PC-9 (cell line): ENCODE results near the gene ZBED1. TPM values are rescaled to one million over a fixed set of nuclear protein-coding genes. Genes with fewer than 3 reads are reported as not detected.

Experiments
- BruUV-seq: library from RNA; stranded (reverse); fragments of 400-500 nt; replicated peaks from 2 replicates; lab custom pipeline; 2021; lab: Mats Ljungman, UMichigan
- CTCF ChIA-PET: fragments of 300-600 bp; sonication (Branson Sonifier 250); formaldehyde crosslinking; loops from one replicate; lab custom pipeline; 2022; ENCODE audit warnings: antibody characterized with exemption; lab: Charles Lee
- POLR2A ChIA-PET: fragments of 300-600 bp; sonication (Branson Sonifier 250); formaldehyde crosslinking; loops from one replicate; lab custom pipeline; 2022; ENCODE audit warnings: antibody characterized with exemption; ENCODE audit not compliant: unreplicated experiment; lab: Charles Lee
- DNase-seq, 2 experiments: peaks; one replicate each; pipeline versions ENCODE4 v3.0.0 to v3.0.0-alpha.2; 2015 to 2022; ENCODE audit warnings: mixed read lengths in 1 of 2
- H2AFZ ChIP-seq: fragments of 200-600 bp; sonication (generic); 2 replicates; pipeline ENCODE4 v1.8.1; 2017; ENCODE audit warnings: antibody characterized with exemption
- H3F3A ChIP-seq: fragments of 200-600 bp; sonication (generic); 2 replicates; pipeline ENCODE4 v1.8.1; 2017; ENCODE audit warnings: antibody characterized with exemption, mild to moderate bottlenecking, low read depth; ENCODE audit not compliant: insufficient read depth
- H3K27ac ChIP-seq: fragments of 200-600 bp; sonication (generic); 2 replicates; pipeline ENCODE4 v1.6.1; 2016; ENCODE audit warnings: mixed run types
- H3K27me3 ChIP-seq: fragments of 200-600 bp; sonication (generic); 2 replicates; pipeline ENCODE4 v1.6.1; 2016; ENCODE audit warnings: low read depth, mixed run types; ENCODE audit not compliant: insufficient read depth
- H3K36me3 ChIP-seq: fragments of 200-600 bp; sonication (generic); 2 replicates; pipeline ENCODE4 v1.6.1; 2016; ENCODE audit warnings: low read depth, mixed run types
- H3K4me1 ChIP-seq: fragments of 200-600 bp; sonication (generic); replicated peaks from 2 replicates; pipeline ENCODE4 v1.6.1; 2016; ENCODE audit warnings: mixed run types; ENCODE audit not compliant: insufficient read depth
- H3K4me2 ChIP-seq: fragments of 200-600 bp; sonication (generic); 2 replicates; pipeline ENCODE4 v1.6.1; 2017; ENCODE audit warnings: mixed run types
- H3K4me3 ChIP-seq: fragments of 200-600 bp; sonication (generic); 2 replicates; pipeline ENCODE4 v1.6.1; 2016; ENCODE audit warnings: mixed run types
- H3K79me2 ChIP-seq: fragments of 200-600 bp; sonication (generic); 2 replicates; pipeline ENCODE4 v1.6.1; 2017; ENCODE audit warnings: low read depth, mixed run types
- H3K9me2 ChIP-seq: fragments of 200-600 bp; sonication (generic); 2 replicates; pipeline ENCODE4 v1.8.1; 2017; ENCODE audit warnings: mild to moderate bottlenecking; ENCODE audit not compliant: insufficient read depth
- H3K9me3 ChIP-seq: fragments of 200-600 bp; sonication (generic); 2 replicates; pipeline ENCODE4 v1.8.1; 2016; ENCODE audit warnings: low read depth; ENCODE audit not compliant: insufficient read depth
- H4K20me1 ChIP-seq: fragments of 200-600 bp; sonication (generic); 2 replicates; pipeline ENCODE4 v1.8.1; 2017; ENCODE audit not compliant: insufficient read depth
- EZH2 ChIP-seq: fragments of 200-600 bp; sonication (generic); IDR thresholded peaks from 2 replicates; pipeline ENCODE4 v1.8.0; 2017; ENCODE audit warnings: antibody characterized with exemption, low read depth
- intact Hi-C: fragments of 100-400 bp; cut with micrococcal nuclease; formaldehyde crosslinking; loops from one replicate; pipeline ENCODE4 v1.10.0; 2022; ENCODE audit not compliant: unreplicated experiment
- total RNA-seq: library from RNA; stranded (reverse); gene quantifications from 2 replicates; pipeline ENCODE4 v1.2.3, GENCODE V29; 2021
- TF ChIP-seq, protein P1 (sequence below): fragments of 200-600 bp; sonication (generic); conservative IDR thresholded peaks from 2 replicates; pipeline ENCODE4 v1.6.1; 2017; ENCODE audit warnings: mixed run types, antibody characterized with exemption, mild to moderate bottlenecking, moderate library complexity

ZBED1 gene
- total RNA-seq, 1 experiment from 2014 or later = 11.1 TPM

GRCh38 chrX:2502120-2502667 lies 1.4 kb upstream of the ZBED1 start:
- H3K4me2 ChIP-seq = peak overlapping the region; percentile 73
- peaks cover under 1% of the 10 kb centered on the region; the same call in 1 of the 2 replicates for H4K20me1 ChIP-seq
- H3K27me3 ChIP-seq = no peaks in the 10 kb centered on the region
- no peaks in the 10 kb centered on the region for H3K9me3 ChIP-seq
- peak overlapping the region; percentile 26; the same call in 1 of the 2 replicates for H3K4me3 ChIP-seq
- H3K27ac ChIP-seq = peak overlapping the region; percentile 50
- no peak for DNase-seq
- ChIA-PET POLR2A (no interaction called here), CTCF (no interaction called here)
- intact Hi-C loops = no loop called here
- H3K9me2 ChIP-seq = no peaks in the 10 kb centered on the region
- H3F3A ChIP-seq = peaks cover 10% of the 10 kb centered on the region; the same call in 1 of the 2 replicates
- H2AFZ ChIP-seq = peak overlapping the region; percentile 88
- no peak for TF ChIP-seq EZH2
- TF ChIP-seq, protein P1, sequence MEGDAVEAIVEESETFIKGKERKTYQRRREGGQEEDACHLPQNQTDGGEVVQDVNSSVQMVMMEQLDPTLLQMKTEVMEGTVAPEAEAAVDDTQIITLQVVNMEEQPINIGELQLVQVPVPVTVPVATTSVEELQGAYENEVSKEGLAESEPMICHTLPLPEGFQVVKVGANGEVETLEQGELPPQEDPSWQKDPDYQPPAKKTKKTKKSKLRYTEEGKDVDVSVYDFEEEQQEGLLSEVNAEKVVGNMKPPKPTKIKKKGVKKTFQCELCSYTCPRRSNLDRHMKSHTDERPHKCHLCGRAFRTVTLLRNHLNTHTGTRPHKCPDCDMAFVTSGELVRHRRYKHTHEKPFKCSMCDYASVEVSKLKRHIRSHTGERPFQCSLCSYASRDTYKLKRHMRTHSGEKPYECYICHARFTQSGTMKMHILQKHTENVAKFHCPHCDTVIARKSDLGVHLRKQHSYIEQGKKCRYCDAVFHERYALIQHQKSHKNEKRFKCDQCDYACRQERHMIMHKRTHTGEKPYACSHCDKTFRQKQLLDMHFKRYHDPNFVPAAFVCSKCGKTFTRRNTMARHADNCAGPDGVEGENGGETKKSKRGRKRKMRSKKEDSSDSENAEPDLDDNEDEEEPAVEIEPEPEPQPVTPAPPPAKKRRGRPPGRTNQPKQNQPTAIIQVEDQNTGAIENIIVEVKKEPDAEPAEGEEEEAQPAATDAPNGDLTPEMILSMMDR = no peak
- H3K79me2 ChIP-seq = peaks cover 19% of the 10 kb centered on the region
- no TSS peak for BruUV-seq
- no peaks in the 10 kb centered on the region for H3K36me3 ChIP-seq
- peaks cover 21% of the 10 kb centered on the region for H3K4me1 ChIP-seq

DNA sequence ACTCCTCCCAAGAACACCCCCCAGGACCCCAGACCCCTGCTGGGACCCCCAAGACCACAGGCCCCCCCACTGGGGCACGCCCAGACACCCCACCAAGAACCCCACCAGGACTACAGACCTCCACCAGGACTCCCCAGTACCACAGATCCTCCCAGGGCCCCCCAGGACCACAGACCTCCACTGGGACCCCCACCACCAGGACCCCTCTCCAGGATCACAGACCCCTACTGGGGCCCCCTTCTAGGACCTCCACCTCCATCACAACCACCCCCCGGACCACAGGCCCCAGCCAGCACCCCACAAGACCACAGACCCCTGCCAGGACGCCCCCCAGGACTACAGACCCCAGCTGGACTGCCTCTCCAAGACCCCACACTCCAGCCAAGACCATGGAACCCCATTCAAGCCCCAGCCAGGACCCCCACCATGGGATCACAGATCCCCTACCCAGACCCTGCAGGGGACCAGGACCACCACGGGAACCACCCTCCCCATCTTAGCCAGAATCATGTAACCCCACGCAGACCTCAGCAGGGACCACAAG lies 855 bp upstream of the ZBED1 start:
- no TSS peak for BruUV-seq
- no peak for TF ChIP-seq EZH2
- TF ChIP-seq, protein P1 = no peak
- Histone ChIP-seq H3K79me2 (peaks cover 19% of the 10 kb centered on the region), H3K4me3 (no peak overlapping the region), H3K4me2 (peak overlapping the region; percentile 73; the same call in 1 of the 2 replicates), H3K9me3 (no peaks in the 10 kb centered on the region), H3K4me1 (peaks cover 21% of the 10 kb centered on the region), H2AFZ (no peak overlapping the region), H3K36me3 (no peaks in the 10 kb centered on the region), H3K27ac (no peak overlapping the region), H3K9me2 (no peaks in the 10 kb centered on the region), H4K20me1 (peaks cover 3% of the 10 kb centered on the region; the same call in 1 of the 2 replicates), H3F3A (peaks cover 10% of the 10 kb centered on the region; the same call in 1 of the 2 replicates), H3K27me3 (no peaks in the 10 kb centered on the region)
- no peak for DNase-seq
- CTCF ChIA-PET = no interaction called here
- intact Hi-C loops = no loop called here
- POLR2A ChIA-PET = no interaction called here

- intact Hi-C loops = no loop called here
- H3K79me2 ChIP-seq = peaks cover 19% of the 10 kb centered on the region
- peaks cover 3% of the 10 kb centered on the region; the same call in 1 of the 2 replicates for H4K20me1 ChIP-seq
- H3K27ac ChIP-seq = no peak overlapping the region
- ChIA-PET POLR2A (no interaction called here), CTCF (no interaction called here)
- no peaks in the 10 kb centered on the region for H3K27me3 ChIP-seq
- no peaks in the 10 kb centered on the region for H3K9me3 ChIP-seq
- no TSS peak for BruUV-seq
- H3F3A ChIP-seq = peaks cover 10% of the 10 kb centered on the region; the same call in 1 of the 2 replicates
- peaks cover 21% of the 10 kb centered on the region for H3K4me1 ChIP-seq
- H3K4me3 ChIP-seq = peak overlapping the region; percentile 71
- H3K36me3 ChIP-seq = no peaks in the 10 kb centered on the region
- H3K9me2 ChIP-seq = no peaks in the 10 kb centered on the region
- H2AFZ ChIP-seq = peak overlapping the region; percentile 76
- H3K4me2 ChIP-seq = peak overlapping the region; percentile 67
- peak in 1 of 2 experiments; percentile 12 for DNase-seq
- TF ChIP-seq EZH2 = no peak
- TF ChIP-seq, protein P1 = no peak; the same call in 1 of the 2 replicates
Measured at GRCh38 chrX:2500091-2500802, 529 bp downstream of the ZBED1 start.
